GM23338 (cell line): ENCODE data around the gene RBKS. TPM values are rescaled to one million over a fixed set of nuclear protein-coding genes. Genes with fewer than 3 reads are reported as not detected.
A peak's percentile ranks its signal among the peaks of the same experiment; 100 is the strongest.

ENCODE experiments used
- ATAC-seq: fragments of 200-7000 bp; cut with Tn5 transposase; 3 replicates; pipeline ENCODE4 v1.9.1; 2020
- DNase-seq: peaks from one replicate; pipeline ENCODE4 v3.0.0-alpha.2; 2015; ENCODE audit warnings: low spot score
- H2AFZ ChIP-seq: fragments of 200-600 bp; sonication (generic); 2 replicates; pipeline ENCODE4 v1.8.0; 2016; ENCODE audit warnings: antibody characterized with exemption, mild to moderate bottlenecking, moderate library complexity
- H3F3A ChIP-seq: fragments of 200-600 bp; sonication (generic); replicated peaks from 2 replicates; pipeline ENCODE4 v1.8.0; 2017; ENCODE audit warnings: antibody characterized with exemption, mixed run types, low read depth
- H3K27ac ChIP-seq: fragments of 200-600 bp; sonication (generic); 2 replicates; pipeline ENCODE4 v1.6.1; 2016; ENCODE audit warnings: low read depth
- H3K27me3 ChIP-seq: fragments of 200-600 bp; sonication (generic); 2 replicates; pipeline ENCODE4 v1.8.0; 2016; ENCODE audit warnings: mild to moderate bottlenecking, mixed run types, moderate library complexity; ENCODE audit not compliant: insufficient read depth
- H3K36me3 ChIP-seq: fragments of 200-600 bp; sonication (generic); 2 replicates; pipeline ENCODE4 v1.8.0; 2016; ENCODE audit warnings: mild to moderate bottlenecking; ENCODE audit not compliant: insufficient read depth
- H3K4me1 ChIP-seq: fragments of 200-600 bp; sonication (generic); 2 replicates; pipeline ENCODE4 v1.8.0; 2016; ENCODE audit warnings: mild to moderate bottlenecking, moderate library complexity; ENCODE audit not compliant: insufficient read depth
- H3K4me2 ChIP-seq: fragments of 200-600 bp; sonication (generic); 2 replicates; pipeline ENCODE4 v1.7.1; 2017; ENCODE audit warnings: mixed run types
- H3K4me3 ChIP-seq: fragments of 200-600 bp; sonication (generic); 2 replicates; pipeline ENCODE4 v1.6.1; 2016; ENCODE audit warnings: mixed run types
- H3K79me2 ChIP-seq: fragments of 200-600 bp; sonication (generic); replicated peaks from 2 replicates; pipeline ENCODE4 v1.8.0; 2017; ENCODE audit warnings: mild to moderate bottlenecking; ENCODE audit not compliant: insufficient read depth
- H3K9me2 ChIP-seq: fragments of 200-600 bp; sonication (generic); 2 replicates; pipeline ENCODE4 v1.8.0; 2017; ENCODE audit not compliant: insufficient read depth
- H4K20me1 ChIP-seq: fragments of 200-600 bp; sonication (generic); replicated peaks from 2 replicates; pipeline ENCODE4 v1.8.0; 2017; ENCODE audit warnings: mild to moderate bottlenecking; ENCODE audit not compliant: insufficient read depth
- H3K27ac Mint-ChIP-seq: 2 replicates; pipeline ENCODE4 v1.8.0; 2020; ENCODE audit warnings: inconsistent platforms, mild to moderate bottlenecking, moderate library complexity, mixed read lengths
- H3K27me3 Mint-ChIP-seq: 3 replicates; pipeline ENCODE4 v1.8.0; 2022; ENCODE audit warnings: low read depth, mild to moderate bottlenecking, moderate library complexity, mixed read lengths, inconsistent platforms; ENCODE audit not compliant: insufficient read depth, poor library complexity
- H3K36me3 Mint-ChIP-seq: 3 replicates; pipeline ENCODE4 v1.8.0; 2021; ENCODE audit warnings: low read depth, mild to moderate bottlenecking, inconsistent platforms, moderate library complexity, mixed read lengths
- H3K4me1 Mint-ChIP-seq: 3 replicates; pipeline ENCODE4 v1.8.0; 2020; ENCODE audit warnings: mild to moderate bottlenecking, inconsistent platforms, mixed read lengths
- H3K4me3 Mint-ChIP-seq: 3 replicates; pipeline ENCODE4 v1.8.0; 2021; ENCODE audit warnings: moderate library complexity, mild to moderate bottlenecking, inconsistent platforms, mixed read lengths
- H3K9me3 Mint-ChIP-seq: 3 replicates; pipeline ENCODE4 v1.8.0; 2020; ENCODE audit warnings: moderate library complexity, mild to moderate bottlenecking, inconsistent platforms, mixed read lengths
- POLR2AphosphoS5 ChIP-seq: IDR thresholded peaks from 2 replicates; pipeline ENCODE4 v1.6.1; 2016; ENCODE audit warnings: antibody characterized with exemption, low read depth
- polyA plus RNA-seq: library from polyadenylated mRNA; unstranded; fragments of >200 nt; fragmentation: Nextera tagmentation; extraction: Ambion mirVana; gene quantifications from 2 replicates; pipeline ENCODE4 v1.2.1, GENCODE V29; 2016
- total RNA-seq: library from RNA; depleted of rRNA; stranded (reverse); fragments of >200 nt; shearing (Covaris generic); gene quantifications from 2 replicates; pipeline ENCODE4 v1.2.3, GENCODE V29; 2014
- TF ChIP-seq, protein P1 (sequence below): fragments of 250-450 bp; sonication (Bioruptor Pico); IDR thresholded peaks from 2 replicates; pipeline ENCODE4 v1.5.0; 2020; ENCODE audit warnings: mild to moderate bottlenecking, moderate library complexity
- TF ChIP-seq, protein P2 (sequence below): IDR thresholded peaks from 2 replicates; pipeline ENCODE4 v1.6.1; 2016; ENCODE audit warnings: antibody characterized with exemption

The RBKS gene
- total and polyA plus RNA-seq, 2 experiments from 2014 or later: 1.3 to 1.5 TPM

DNA sequence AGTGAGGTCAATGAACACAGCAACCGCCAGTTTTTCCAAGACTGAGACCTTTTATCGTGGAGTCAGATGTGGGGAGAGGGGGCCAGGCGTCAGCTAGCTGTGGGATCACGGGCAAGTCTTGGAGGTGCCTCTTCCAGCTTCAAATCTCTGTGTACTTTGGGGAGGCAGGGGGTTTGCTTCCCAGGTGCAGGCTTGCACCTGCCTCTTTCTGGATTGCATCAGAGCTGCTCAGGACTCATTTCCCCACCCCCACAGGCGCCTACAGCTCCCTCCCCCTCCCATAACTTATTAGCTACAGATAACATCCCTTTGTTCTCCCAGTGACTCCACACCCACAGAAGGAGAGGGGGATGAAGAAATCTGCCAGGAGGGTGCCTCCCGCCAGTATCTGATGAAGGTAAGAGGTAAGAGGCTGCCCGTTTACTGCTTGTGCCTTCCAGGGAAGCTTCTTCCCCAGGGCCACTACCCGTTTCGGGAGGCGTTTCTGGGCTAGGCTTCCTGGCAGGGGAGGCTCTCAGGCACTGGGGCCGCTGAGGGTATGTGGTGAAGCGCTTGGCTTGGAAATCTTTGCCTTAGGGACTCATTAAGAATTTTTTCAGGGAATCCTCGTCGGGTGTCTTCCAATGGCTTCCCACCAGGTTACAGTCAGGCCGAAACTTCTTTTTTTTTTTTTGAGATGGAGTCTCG lies 137.5 kb downstream of the RBKS start:
- H3K9me3 Mint-ChIP-seq: peaks cover 15% of the 10 kb centered on the region; the same call in 2 of the 3 replicates
- Histone ChIP-seq H2AFZ (peak overlapping the region; percentile 98), H3K79me2 (no peaks in the 10 kb centered on the region), H3K27ac (peak overlapping the region; percentile 98), H4K20me1 (no peaks in the 10 kb centered on the region), H3F3A (0 out of 2 replicates have a peak, but pooled peaks cover 5% of the 10 kb centered on the region), H3K27me3 (no peaks in the 10 kb centered on the region), H3K4me1 (peaks cover 13% of the 10 kb centered on the region), H3K9me2 (no peaks in the 10 kb centered on the region), H3K4me3 (peak overlapping the region; percentile 71), H3K4me2 (peak overlapping the region; percentile 83), H3K36me3 (no peaks in the 10 kb centered on the region)
- TF ChIP-seq POLR2AphosphoS5: peak; percentile 44
- TF ChIP-seq, protein P1, sequence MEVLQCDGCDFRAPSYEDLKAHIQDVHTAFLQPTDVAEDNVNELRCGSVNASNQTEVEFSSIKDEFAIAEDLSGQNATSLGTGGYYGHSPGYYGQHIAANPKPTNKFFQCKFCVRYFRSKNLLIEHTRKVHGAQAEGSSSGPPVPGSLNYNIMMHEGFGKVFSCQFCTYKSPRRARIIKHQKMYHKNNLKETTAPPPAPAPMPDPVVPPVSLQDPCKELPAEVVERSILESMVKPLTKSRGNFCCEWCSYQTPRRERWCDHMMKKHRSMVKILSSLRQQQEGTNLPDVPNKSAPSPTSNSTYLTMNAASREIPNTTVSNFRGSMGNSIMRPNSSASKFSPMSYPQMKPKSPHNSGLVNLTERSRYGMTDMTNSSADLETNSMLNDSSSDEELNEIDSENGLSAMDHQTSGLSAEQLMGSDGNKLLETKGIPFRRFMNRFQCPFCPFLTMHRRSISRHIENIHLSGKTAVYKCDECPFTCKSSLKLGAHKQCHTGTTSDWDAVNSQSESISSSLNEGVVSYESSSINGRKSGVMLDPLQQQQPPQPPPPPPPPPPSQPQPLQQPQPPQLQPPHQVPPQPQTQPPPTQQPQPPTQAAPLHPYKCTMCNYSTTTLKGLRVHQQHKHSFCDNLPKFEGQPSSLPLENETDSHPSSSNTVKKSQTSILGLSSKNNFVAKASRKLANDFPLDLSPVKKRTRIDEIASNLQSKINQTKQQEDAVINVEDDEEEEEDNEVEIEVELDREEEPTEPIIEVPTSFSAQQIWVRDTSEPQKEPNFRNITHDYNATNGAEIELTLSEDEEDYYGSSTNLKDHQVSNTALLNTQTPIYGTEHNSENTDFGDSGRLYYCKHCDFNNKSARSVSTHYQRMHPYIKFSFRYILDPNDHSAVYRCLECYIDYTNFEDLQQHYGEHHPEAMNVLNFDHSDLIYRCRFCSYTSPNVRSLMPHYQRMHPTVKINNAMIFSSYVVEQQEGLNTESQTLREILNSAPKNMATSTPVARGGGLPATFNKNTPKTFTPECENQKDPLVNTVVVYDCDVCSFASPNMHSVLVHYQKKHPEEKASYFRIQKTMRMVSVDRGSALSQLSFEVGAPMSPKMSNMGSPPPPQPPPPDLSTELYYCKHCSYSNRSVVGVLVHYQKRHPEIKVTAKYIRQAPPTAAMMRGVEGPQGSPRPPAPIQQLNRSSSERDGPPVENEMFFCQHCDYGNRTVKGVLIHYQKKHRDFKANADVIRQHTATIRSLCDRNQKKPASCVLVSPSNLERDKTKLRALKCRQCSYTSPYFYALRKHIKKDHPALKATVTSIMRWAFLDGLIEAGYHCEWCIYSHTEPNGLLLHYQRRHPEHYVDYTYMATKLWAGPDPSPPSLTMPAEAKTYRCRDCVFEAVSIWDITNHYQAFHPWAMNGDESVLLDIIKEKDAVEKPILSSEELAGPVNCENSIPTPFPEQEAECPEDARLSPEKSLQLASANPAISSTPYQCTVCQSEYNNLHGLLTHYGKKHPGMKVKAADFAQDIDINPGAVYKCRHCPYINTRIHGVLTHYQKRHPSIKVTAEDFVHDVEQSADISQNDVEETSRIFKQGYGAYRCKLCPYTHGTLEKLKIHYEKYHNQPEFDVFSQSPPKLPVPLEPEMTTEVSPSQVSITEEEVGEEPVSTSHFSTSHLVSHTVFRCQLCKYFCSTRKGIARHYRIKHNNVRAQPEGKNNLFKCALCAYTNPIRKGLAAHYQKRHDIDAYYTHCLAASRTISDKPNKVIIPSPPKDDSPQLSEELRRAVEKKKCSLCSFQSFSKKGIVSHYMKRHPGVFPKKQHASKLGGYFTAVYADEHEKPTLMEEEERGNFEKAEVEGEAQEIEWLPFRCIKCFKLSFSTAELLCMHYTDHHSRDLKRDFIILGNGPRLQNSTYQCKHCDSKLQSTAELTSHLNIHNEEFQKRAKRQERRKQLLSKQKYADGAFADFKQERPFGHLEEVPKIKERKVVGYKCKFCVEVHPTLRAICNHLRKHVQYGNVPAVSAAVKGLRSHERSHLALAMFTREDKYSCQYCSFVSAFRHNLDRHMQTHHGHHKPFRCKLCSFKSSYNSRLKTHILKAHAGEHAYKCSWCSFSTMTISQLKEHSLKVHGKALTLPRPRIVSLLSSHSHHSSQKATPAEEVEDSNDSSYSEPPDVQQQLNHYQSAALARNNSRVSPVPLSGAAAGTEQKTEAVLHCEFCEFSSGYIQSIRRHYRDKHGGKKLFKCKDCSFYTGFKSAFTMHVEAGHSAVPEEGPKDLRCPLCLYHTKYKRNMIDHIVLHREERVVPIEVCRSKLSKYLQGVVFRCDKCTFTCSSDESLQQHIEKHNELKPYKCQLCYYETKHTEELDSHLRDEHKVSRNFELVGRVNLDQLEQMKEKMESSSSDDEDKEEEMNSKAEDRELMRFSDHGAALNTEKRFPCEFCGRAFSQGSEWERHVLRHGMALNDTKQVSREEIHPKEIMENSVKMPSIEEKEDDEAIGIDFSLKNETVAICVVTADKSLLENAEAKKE (CRISPR knock-in tag): peak; percentile 42; the same call in 1 of the 2 replicates
- TF ChIP-seq, protein P2, sequence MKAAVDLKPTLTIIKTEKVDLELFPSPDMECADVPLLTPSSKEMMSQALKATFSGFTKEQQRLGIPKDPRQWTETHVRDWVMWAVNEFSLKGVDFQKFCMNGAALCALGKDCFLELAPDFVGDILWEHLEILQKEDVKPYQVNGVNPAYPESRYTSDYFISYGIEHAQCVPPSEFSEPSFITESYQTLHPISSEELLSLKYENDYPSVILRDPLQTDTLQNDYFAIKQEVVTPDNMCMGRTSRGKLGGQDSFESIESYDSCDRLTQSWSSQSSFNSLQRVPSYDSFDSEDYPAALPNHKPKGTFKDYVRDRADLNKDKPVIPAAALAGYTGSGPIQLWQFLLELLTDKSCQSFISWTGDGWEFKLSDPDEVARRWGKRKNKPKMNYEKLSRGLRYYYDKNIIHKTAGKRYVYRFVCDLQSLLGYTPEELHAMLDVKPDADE: no peak
- ATAC-seq (peak; percentile 67), DNase-seq (peak; percentile 86)
- peaks cover 30% of the 10 kb centered on the region for H3K36me3 Mint-ChIP-seq
- H3K27me3 Mint-ChIP-seq: peaks cover 10% of the 10 kb centered on the region
- H3K4me1 Mint-ChIP-seq: peaks cover 33% of the 10 kb centered on the region
- H3K27ac Mint-ChIP-seq: peak overlapping the region; percentile 99
- H3K4me3 Mint-ChIP-seq: peak overlapping the region; percentile 77
